PC-9 (cell line): ENCODE data around the gene HERPUD2. TPM values are rescaled to one million over a fixed set of nuclear protein-coding genes. Genes with fewer than 3 reads are reported as not detected.

ENCODE experiments used
- BruUV-seq: library from RNA; stranded (reverse); fragments of 400-500 nt; replicated peaks from 2 replicates; lab custom pipeline; 2021; lab: Mats Ljungman, UMichigan
- CTCF ChIA-PET: fragments of 300-600 bp; sonication (Branson Sonifier 250); formaldehyde crosslinking; loops from one replicate; lab custom pipeline; 2022; ENCODE audit warnings: antibody characterized with exemption; lab: Charles Lee
- POLR2A ChIA-PET: fragments of 300-600 bp; sonication (Branson Sonifier 250); formaldehyde crosslinking; loops from one replicate; lab custom pipeline; 2022; ENCODE audit warnings: antibody characterized with exemption; ENCODE audit not compliant: unreplicated experiment; lab: Charles Lee
- DNase-seq, 2 experiments: peaks; one replicate each; pipeline versions ENCODE4 v3.0.0 to v3.0.0-alpha.2; 2015 to 2022; ENCODE audit warnings: mixed read lengths in 1 of 2
- H2AFZ ChIP-seq: fragments of 200-600 bp; sonication (generic); 2 replicates; pipeline ENCODE4 v1.8.1; 2017; ENCODE audit warnings: antibody characterized with exemption
- H3F3A ChIP-seq: fragments of 200-600 bp; sonication (generic); 2 replicates; pipeline ENCODE4 v1.8.1; 2017; ENCODE audit warnings: antibody characterized with exemption, mild to moderate bottlenecking, low read depth; ENCODE audit not compliant: insufficient read depth
- H3K27ac ChIP-seq: fragments of 200-600 bp; sonication (generic); 2 replicates; pipeline ENCODE4 v1.6.1; 2016; ENCODE audit warnings: mixed run types
- H3K27me3 ChIP-seq: fragments of 200-600 bp; sonication (generic); 2 replicates; pipeline ENCODE4 v1.6.1; 2016; ENCODE audit warnings: low read depth, mixed run types; ENCODE audit not compliant: insufficient read depth
- H3K36me3 ChIP-seq: fragments of 200-600 bp; sonication (generic); 2 replicates; pipeline ENCODE4 v1.6.1; 2016; ENCODE audit warnings: low read depth, mixed run types
- H3K4me1 ChIP-seq: fragments of 200-600 bp; sonication (generic); replicated peaks from 2 replicates; pipeline ENCODE4 v1.6.1; 2016; ENCODE audit warnings: mixed run types; ENCODE audit not compliant: insufficient read depth
- H3K4me2 ChIP-seq: fragments of 200-600 bp; sonication (generic); 2 replicates; pipeline ENCODE4 v1.6.1; 2017; ENCODE audit warnings: mixed run types
- H3K4me3 ChIP-seq: fragments of 200-600 bp; sonication (generic); 2 replicates; pipeline ENCODE4 v1.6.1; 2016; ENCODE audit warnings: mixed run types
- H3K79me2 ChIP-seq: fragments of 200-600 bp; sonication (generic); 2 replicates; pipeline ENCODE4 v1.6.1; 2017; ENCODE audit warnings: low read depth, mixed run types
- H3K9me2 ChIP-seq: fragments of 200-600 bp; sonication (generic); 2 replicates; pipeline ENCODE4 v1.8.1; 2017; ENCODE audit warnings: mild to moderate bottlenecking; ENCODE audit not compliant: insufficient read depth
- H3K9me3 ChIP-seq: fragments of 200-600 bp; sonication (generic); 2 replicates; pipeline ENCODE4 v1.8.1; 2016; ENCODE audit warnings: low read depth; ENCODE audit not compliant: insufficient read depth
- H4K20me1 ChIP-seq: fragments of 200-600 bp; sonication (generic); 2 replicates; pipeline ENCODE4 v1.8.1; 2017; ENCODE audit not compliant: insufficient read depth
- CTCF ChIP-seq: fragments of 200-600 bp; sonication (generic); conservative IDR thresholded peaks from 2 replicates; pipeline ENCODE4 v1.6.1; 2017; ENCODE audit warnings: mixed run types, antibody characterized with exemption, mild to moderate bottlenecking, moderate library complexity
- EZH2 ChIP-seq: fragments of 200-600 bp; sonication (generic); IDR thresholded peaks from 2 replicates; pipeline ENCODE4 v1.8.0; 2017; ENCODE audit warnings: antibody characterized with exemption, low read depth
- intact Hi-C: fragments of 100-400 bp; cut with micrococcal nuclease; formaldehyde crosslinking; loops from one replicate; pipeline ENCODE4 v1.10.0; 2022; ENCODE audit not compliant: unreplicated experiment
- total RNA-seq: library from RNA; stranded (reverse); gene quantifications from 2 replicates; pipeline ENCODE4 v1.2.3, GENCODE V29; 2021

HERPUD2 gene
- total RNA-seq, 1 experiment from 2014 or later = 53.4 TPM

- no peak for DNase-seq
- no peaks in the 10 kb centered on the region for H3K9me2 ChIP-seq
- H3K4me3 ChIP-seq = no peak overlapping the region
- no peaks in the 10 kb centered on the region for H3K27me3 ChIP-seq
- no peak overlapping the region for H3K27ac ChIP-seq
- H4K20me1 ChIP-seq = no peaks in the 10 kb centered on the region
- no peaks in the 10 kb centered on the region for H3K36me3 ChIP-seq
- no peak for TF ChIP-seq EZH2
- no peak for TF ChIP-seq CTCF
- no peak overlapping the region for H3K4me2 ChIP-seq
- CTCF ChIA-PET = no interaction called here
- H3K79me2 ChIP-seq = no peaks in the 10 kb centered on the region
- BruUV-seq = no TSS peak
- intact Hi-C loops = no loop called here
- POLR2A ChIA-PET = no interaction called here
- H3F3A ChIP-seq = no peaks in the 10 kb centered on the region
- no peak overlapping the region for H2AFZ ChIP-seq
- no peaks in the 10 kb centered on the region for H3K4me1 ChIP-seq
- no peaks in the 10 kb centered on the region for H3K9me3 ChIP-seq
These were observed 21.3 kb upstream of the HERPUD2 start for GRCh38 chr7:35716038-35716803.

- intact Hi-C loops = loop anchor here (1.0 kb wide), 1 partner anchor 86 kb away; the partner anchor contains the start of gene SEPTIN7
- Histone ChIP-seq H4K20me1 (no peaks in the 10 kb centered on the region), H3K36me3 (no peaks in the 10 kb centered on the region), H2AFZ (no peak overlapping the region), H3F3A (no peaks in the 10 kb centered on the region), H3K4me1 (0 out of 2 replicates have a peak, but pooled peaks cover 4% of the 10 kb centered on the region), H3K9me2 (no peaks in the 10 kb centered on the region), H3K79me2 (no peaks in the 10 kb centered on the region), H3K9me3 (no peaks in the 10 kb centered on the region), H3K27me3 (no peaks in the 10 kb centered on the region), H3K4me3 (no peak overlapping the region), H3K27ac (no peak overlapping the region), H3K4me2 (no peak overlapping the region)
- BruUV-seq = no TSS peak
- DNase-seq = peak; percentile 45 to 65
- ChIA-PET POLR2A (no interaction called here), CTCF (no interaction called here)
- TF ChIP-seq EZH2 = no peak
- no peak for TF ChIP-seq CTCF
These were observed 19.9 kb upstream of the HERPUD2 start for GRCh38 chr7:35714862-35715261.

- no peak overlapping the region for H3K4me3 ChIP-seq
- CTCF ChIA-PET = interaction anchor here (0.6 kb wide), 1 partner anchor 1838 kb away, joined by 3 read pairs; no protein-coding TSS in a partner anchor
These were observed 19.5 kb upstream of the HERPUD2 start for GRCh38 chr7:35714407-35714806.

More at GRCh38 chr7:35714407-35714806, 19.5 kb upstream of the HERPUD2 start:
- H3K9me2 ChIP-seq = no peaks in the 10 kb centered on the region
- H3K4me2 ChIP-seq = no peak overlapping the region
- no peaks in the 10 kb centered on the region for H4K20me1 ChIP-seq
- H3K79me2 ChIP-seq = no peaks in the 10 kb centered on the region
- H2AFZ ChIP-seq = no peak overlapping the region
- 0 out of 2 replicates have a peak, but pooled peaks cover 4% of the 10 kb centered on the region for H3K4me1 ChIP-seq
- POLR2A ChIA-PET = no interaction called here
- BruUV-seq = no TSS peak
- no peaks in the 10 kb centered on the region for H3K27me3 ChIP-seq
- intact Hi-C loops = no loop called here
- no peaks in the 10 kb centered on the region for H3F3A ChIP-seq
- DNase-seq = no peak
- no peaks in the 10 kb centered on the region for H3K36me3 ChIP-seq
- H3K27ac ChIP-seq = no peak overlapping the region
- no peaks in the 10 kb centered on the region for H3K9me3 ChIP-seq
- no peak for TF ChIP-seq CTCF
- TF ChIP-seq EZH2 = no peak
